SIG-M5 treated with dmso at 0.1 percent for 504 hours (cell line): ENCODE measurements around the gene EFNA4.
A peak's percentile ranks its signal among the peaks of the same experiment; 100 is the strongest.

Experiments
- DNase-seq: peaks from one replicate; lab custom pipeline; 2025; ENCODE audit not compliant: unreplicated experiment; lab: John Stamatoyannopoulos, UW

Gene EFNA4

GRCh38 chr1:155072531-155073289 is 9.2 kb downstream of the EFNA4 start:
- DNase-seq = peak; percentile 26

- DNase-seq = no peak
These were observed 10.1 kb downstream of the EFNA4 start for GRCh38 chr1:155073377-155074242.

GRCh38 chr1:155075535-155075934 is 12.0 kb downstream of the EFNA4 start:
- no peak for DNase-seq

GRCh38 chr1:155076371-155076770 is 12.8 kb downstream of the EFNA4 start:
- no peak for DNase-seq

GRCh38 chr1:155077346-155077745 is 13.8 kb downstream of the EFNA4 start:
- no peak for DNase-seq

- no peak for DNase-seq
These were observed 14.4 kb downstream of the EFNA4 start for GRCh38 chr1:155077758-155078445.

- DNase-seq = no peak
These were observed 15.1 kb downstream of the EFNA4 start, which contains the start of gene EFNA3 for GRCh38 chr1:155078469-155079209. EFNA3 (plus strand) TSS chr1:155078837; CDS start chr1:155078942, 105 bp downstream.

- no peak for DNase-seq
These were observed 15.6 kb downstream of the EFNA4 start for GRCh38 chr1:155079210-155079486.

- peak; percentile 26 for DNase-seq
These were observed 16.2 kb downstream of the EFNA4 start for GRCh38 chr1:155079487-155080311.

GRCh38 chr1:155080312-155081228 is 17.0 kb downstream of the EFNA4 start:
- no peak for DNase-seq

- peak; percentile 65 for DNase-seq
These were observed 18.1 kb downstream of the EFNA4 start for GRCh38 chr1:155081472-155082300.

- no peak for DNase-seq
These were observed 18.9 kb downstream of the EFNA4 start for GRCh38 chr1:155082301-155083051.

- DNase-seq = no peak
These were observed 19.6 kb downstream of the EFNA4 start for GRCh38 chr1:155083052-155083541.

GRCh38 chr1:155083865-155084721 is 20.6 kb downstream of the EFNA4 start:
- DNase-seq = peak; percentile 69

GRCh38 chr1:155084722-155085503 is 21.4 kb downstream of the EFNA4 start:
- peak; percentile 98 for DNase-seq
